ENCODE measurements around the gene WDR1. TPM values are rescaled to one million over a fixed set of nuclear protein-coding genes. Genes with fewer than 3 reads are reported as not detected.

Gene WDR1
- total RNA-seq, 2 experiments from 2014 or later = 77.6 to 152 TPM

DNA sequence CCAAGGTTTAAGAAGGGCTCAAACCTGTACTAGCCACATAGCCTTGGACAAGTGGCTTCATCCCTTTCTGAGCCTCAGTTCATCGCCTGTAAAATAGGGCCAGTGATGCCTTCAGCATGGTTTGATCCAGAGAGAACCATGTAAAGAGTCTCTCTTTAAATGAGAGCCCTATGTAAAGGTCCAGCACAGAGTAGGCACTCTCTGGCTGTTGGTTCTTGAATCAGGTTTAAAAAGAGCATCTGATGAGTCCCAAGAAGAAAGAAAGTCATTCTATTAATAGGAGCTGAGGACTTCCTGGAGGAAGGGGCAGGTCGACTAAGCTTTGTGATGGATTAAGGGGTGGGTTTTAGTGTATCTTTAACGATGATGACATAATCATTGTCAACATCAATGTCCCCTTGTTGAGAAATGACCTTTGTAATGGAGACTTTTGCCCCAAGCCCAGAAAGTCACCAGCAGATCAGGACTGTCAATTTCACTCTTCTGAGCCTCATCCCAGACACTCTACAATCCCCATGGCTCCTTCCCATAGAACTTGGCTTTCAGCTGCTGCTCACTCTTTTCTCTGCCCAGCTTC is 91.3 kb downstream of the WDR1 start:
- Histone ChIP-seq H3K27ac (ENCODE audit: low read depth, low read length, poor library complexity, severe bottlenecking) (no peak overlapping the region), H4K20me1 (ENCODE audit: insufficient read depth, low read length) (no peaks in the 10 kb centered on the region), H3K79me2 (ENCODE audit: insufficient read depth, low read depth, low read length) (no peaks in the 10 kb centered on the region), H3K36me3 (ENCODE audit: insufficient read depth, low read length) (no peaks in the 10 kb centered on the region), H3K9me2 (ENCODE audit: insufficient read depth, low read length) (no peaks in the 10 kb centered on the region), H3K4me2 (ENCODE audit: low read length) (no peak overlapping the region), H3K4me3 (ENCODE audit: low read depth, low read length, poor library complexity, severe bottlenecking) (no peak overlapping the region), H2AFZ (ENCODE audit: low read length) (no peak overlapping the region), H3K4me1 (ENCODE audit: insufficient read depth, low read length, poor library complexity, severe bottlenecking) (no peaks in the 10 kb centered on the region), H3K9me3 (ENCODE audit: low read length) (no peaks in the 10 kb centered on the region)
- ChIA-PET POLR2A (interaction anchor here (1.0 kb wide), 1 partner anchor 10 kb away, joined by 3 read pairs; no protein-coding TSS in a partner anchor), CTCF (ENCODE audit: unreplicated experiment) (interaction anchor here (0.5 kb wide), 1 partner anchor 20 kb away, joined by 3 read pairs; no protein-coding TSS in a partner anchor)
- TF ChIP-seq, protein P1, sequence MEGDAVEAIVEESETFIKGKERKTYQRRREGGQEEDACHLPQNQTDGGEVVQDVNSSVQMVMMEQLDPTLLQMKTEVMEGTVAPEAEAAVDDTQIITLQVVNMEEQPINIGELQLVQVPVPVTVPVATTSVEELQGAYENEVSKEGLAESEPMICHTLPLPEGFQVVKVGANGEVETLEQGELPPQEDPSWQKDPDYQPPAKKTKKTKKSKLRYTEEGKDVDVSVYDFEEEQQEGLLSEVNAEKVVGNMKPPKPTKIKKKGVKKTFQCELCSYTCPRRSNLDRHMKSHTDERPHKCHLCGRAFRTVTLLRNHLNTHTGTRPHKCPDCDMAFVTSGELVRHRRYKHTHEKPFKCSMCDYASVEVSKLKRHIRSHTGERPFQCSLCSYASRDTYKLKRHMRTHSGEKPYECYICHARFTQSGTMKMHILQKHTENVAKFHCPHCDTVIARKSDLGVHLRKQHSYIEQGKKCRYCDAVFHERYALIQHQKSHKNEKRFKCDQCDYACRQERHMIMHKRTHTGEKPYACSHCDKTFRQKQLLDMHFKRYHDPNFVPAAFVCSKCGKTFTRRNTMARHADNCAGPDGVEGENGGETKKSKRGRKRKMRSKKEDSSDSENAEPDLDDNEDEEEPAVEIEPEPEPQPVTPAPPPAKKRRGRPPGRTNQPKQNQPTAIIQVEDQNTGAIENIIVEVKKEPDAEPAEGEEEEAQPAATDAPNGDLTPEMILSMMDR (conservative IDR thresholded peaks at IDR 0.05; ENCODE audit: low read length) = no peak
- no peak for TF ChIP-seq EZH2phosphoT487 (IDR thresholded peaks at IDR 0.05; ENCODE audit: borderline replicate concordance, low read depth, low read length)
- intact Hi-C loops (cut with micrococcal nuclease; ENCODE audit: unreplicated experiment) = no loop called here
- BruUV-seq (replicated peaks) = no TSS peak
- DNase-seq (ENCODE audit: low spot score) = no peak

Small RNA genes within 50 kb of the gene (microRNA-seq; reads per million reads assigned to microRNA genes)
- gene MIR3138 (ENCODE audit: borderline replicate concordance) = 3.0 reads per million

Small RNA genes within 50 kb of the gene (small RNA-seq; reads per million reads assigned to genes)
- not detected for gene AC093664.1
- gene MIR3138 = not detected
- gene RNA5SP155 = not detected

Other genes starting within 250 kb of the WDR1 start
- not detected in 2 replicates for gene SLC2A9, start 95.3 kb downstream of the WDR1 start, total RNA-seq (2014; rRNA removed; shearing (Covaris generic))
- gene SLC2A9, start 95.3 kb downstream of the WDR1 start, total RNA-seq (2022) = not detected in 2 replicates